Peyer's patch (tissue), 4 donors: ENCODE measurements around the gene UPF2. TPM values are rescaled to one million over a fixed set of nuclear protein-coding genes. Genes with fewer than 3 reads are reported as not detected.

Experiments used
- DNase-seq, 3 donors: peaks; one replicate each; pipeline ENCODE4 v3.0.0-alpha.2; 2017 to 2019
- H3K27ac ChIP-seq, 4 donors: fragments of 200-600 bp; sonication (generic); one replicate each; pipeline ENCODE4 v1.5.1; 2016 to 2019
- H3K27me3 ChIP-seq, 2 donors: fragments of 200-600 bp; sonication (generic); one replicate each; pipeline ENCODE4 v1.5.1; 2019
- H3K36me3 ChIP-seq, 3 donors: fragments of 200-600 bp; sonication (generic); one replicate each; pipeline ENCODE4 v1.5.1; 2016 to 2019
- H3K4me1 ChIP-seq, 4 donors: fragments of 200-600 bp; sonication (generic); one replicate each; pipeline ENCODE4 v1.5.1; 2016 to 2019
- H3K4me3 ChIP-seq, 4 donors: fragments of 200-600 bp; sonication (generic); 1 replicate in 3 of 4; 2 replicates in 1 of 4; pipeline ENCODE4 v1.5.1; 2016 to 2019; ENCODE audit warnings: mild to moderate bottlenecking in 1 of 4
- H3K9me3 ChIP-seq, 4 donors: fragments of 200-600 bp; sonication (generic); one replicate each; pipeline ENCODE4 v1.5.1; 2016 to 2019; ENCODE audit warnings: mild to moderate bottlenecking in 1 of 4
- CTCF ChIP-seq, 6 experiments: fragments of 450-650 bp in 4 of 6; fragments of 200-600 bp in 2 of 6; sonication (generic) in 1 of 6; IDR thresholded peaks; one replicate each; pipeline ENCODE4 v1.5.1; 2017 to 2019; ENCODE audit warnings: antibody characterized with exemption in 6 of 6, mild to moderate bottlenecking in 3 of 6, moderate library complexity in 1 of 6
- POLR2A ChIP-seq, 2 donors: fragments of 450-650 bp; IDR thresholded peaks; one replicate each; pipeline ENCODE4 v1.5.1; 2017; ENCODE audit warnings: antibody characterized with exemption in 2 of 2, mild to moderate bottlenecking in 2 of 2, moderate library complexity in 2 of 2
- total RNA-seq, 4 donors: library from RNA; depleted of rRNA; stranded (reverse); fragments of >200 nt; gene quantifications; one replicate each; pipeline ENCODE4 v1.1.0, GENCODE V29; 2016

Gene UPF2
- total RNA-seq, 4 donors from 2014 or later: 12.6 to 56.1 (median 21.0) TPM

- TF ChIP-seq POLR2A (IDR thresholded peaks at IDR 0.05) (no peak), CTCF (IDR thresholded peaks at IDR 0.05) (no peak)
- Histone ChIP-seq H3K4me1 (no peaks in the 10 kb centered on the region), H3K27me3 (no peaks in the 10 kb centered on the region), H3K4me3 (no peak overlapping the region), H3K36me3 (peaks cover 0 to 50% (median 0%) of the 10 kb centered on the region in 3 donors), H3K27ac (no peak overlapping the region), H3K9me3 (no peaks in the 10 kb centered on the region)
- DNase-seq: no peak
Observed at GRCh38 chr10:11934262-11934661, 108.3 kb downstream of the UPF2 start.

DNA sequence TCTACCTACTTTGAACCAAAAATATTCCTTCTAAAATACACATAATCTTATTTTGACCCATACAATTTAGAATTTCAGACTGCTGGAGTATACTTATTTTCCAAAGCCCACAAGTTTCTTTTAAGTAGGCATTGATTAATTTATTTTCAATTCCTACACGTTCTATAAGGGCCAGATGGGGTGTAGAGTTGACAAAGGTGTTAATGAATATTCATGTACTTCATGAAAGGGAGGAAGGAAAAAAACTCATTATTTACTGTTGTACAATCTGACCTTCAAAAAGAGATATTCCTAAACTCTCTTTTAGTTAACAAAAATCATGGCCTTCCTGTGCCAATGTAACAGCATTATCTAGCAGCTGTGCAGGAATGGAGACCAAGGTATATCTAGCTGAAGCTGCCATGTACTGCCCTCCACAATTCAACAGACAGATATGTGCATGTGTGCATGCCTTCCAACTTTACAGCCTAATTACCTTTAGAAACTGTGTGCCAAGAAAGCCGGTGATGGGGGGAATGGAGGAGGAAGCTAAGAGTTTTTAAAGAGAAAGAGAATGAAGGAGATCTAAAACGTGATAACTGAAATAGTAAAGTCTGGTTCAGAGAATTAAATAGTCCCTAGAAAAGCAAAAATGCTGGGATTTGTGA is 108.9 kb downstream of the UPF2 start:
- Histone ChIP-seq H3K4me1 (no peaks in the 10 kb centered on the region), H3K36me3 (peaks cover 0 to 56% (median 0%) of the 10 kb centered on the region in 3 donors), H3K4me3 (no peak overlapping the region), H3K27me3 (no peaks in the 10 kb centered on the region), H3K9me3 (no peaks in the 10 kb centered on the region), H3K27ac (no peak overlapping the region)
- TF ChIP-seq POLR2A (IDR thresholded peaks at IDR 0.05) (no peak), CTCF (IDR thresholded peaks at IDR 0.05) (no peak)
- no peak for DNase-seq

DNA sequence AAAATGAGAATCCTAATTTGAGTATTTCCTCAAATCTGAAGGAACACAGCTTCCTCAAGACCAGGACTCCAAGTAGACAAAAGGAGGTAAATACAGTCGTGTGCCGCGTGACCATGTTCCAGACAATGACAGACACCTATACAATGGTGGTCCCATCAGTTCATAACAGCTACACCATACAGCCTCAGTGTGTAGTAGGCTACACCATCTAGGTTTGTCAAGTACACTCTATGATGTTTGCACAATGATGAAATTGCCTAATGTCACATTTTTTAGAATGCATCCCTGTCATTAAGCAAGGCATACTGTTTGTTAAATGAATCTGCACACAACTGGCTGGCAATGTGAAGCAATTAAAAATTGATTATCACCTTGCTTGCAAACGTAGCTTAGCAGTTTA is 111.6 kb downstream of the UPF2 start:
- TF ChIP-seq POLR2A (IDR thresholded peaks at IDR 0.05): no peak
- no peak for TF ChIP-seq CTCF (IDR thresholded peaks at IDR 0.05)
- no peaks in the 10 kb centered on the region for H3K27me3 ChIP-seq
- no peak overlapping the region for H3K4me3 ChIP-seq
- no peaks in the 10 kb centered on the region for H3K4me1 ChIP-seq
- H3K9me3 ChIP-seq: no peaks in the 10 kb centered on the region
- peaks cover 0 to 78% (median 4%) of the 10 kb centered on the region in 3 donors for H3K36me3 ChIP-seq
- H3K27ac ChIP-seq: no peak overlapping the region
- no peak for DNase-seq

DNA sequence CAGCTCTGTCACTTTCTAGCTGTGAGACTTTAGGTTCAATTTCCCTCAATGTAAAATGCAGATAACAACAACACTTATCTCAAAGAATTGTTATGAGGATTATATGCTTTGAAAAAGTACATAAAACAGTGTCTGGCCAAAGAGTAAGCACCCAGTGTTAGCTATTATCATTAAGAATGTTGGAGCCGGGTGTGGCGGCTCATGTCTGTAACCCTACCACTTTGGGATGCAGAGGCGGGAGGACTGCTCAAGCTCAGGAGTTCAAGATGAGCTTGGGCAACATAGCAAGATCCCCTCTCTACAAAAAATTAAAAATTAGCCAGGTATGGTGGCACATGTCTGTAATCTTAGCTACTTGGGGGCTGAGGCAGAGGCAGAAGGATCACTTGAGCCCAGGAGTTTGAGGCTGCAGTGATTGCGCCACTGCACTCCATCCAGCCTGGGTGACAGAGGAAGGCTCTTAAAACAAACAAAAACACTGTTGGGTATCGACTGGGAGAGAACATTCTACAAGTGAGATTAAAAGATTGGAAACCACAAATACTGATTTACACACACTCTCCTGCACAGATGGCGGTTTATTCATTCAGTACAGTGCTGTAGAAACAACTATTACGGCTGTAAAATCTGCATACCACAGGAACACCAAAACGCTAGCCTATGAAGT is 112.2 kb downstream of the UPF2 start:
- Histone ChIP-seq H3K9me3 (no peaks in the 10 kb centered on the region), H3K36me3 (peaks cover 0 to 78% (median 4%) of the 10 kb centered on the region in 3 donors), H3K27me3 (no peaks in the 10 kb centered on the region), H3K4me3 (no peak overlapping the region), H3K27ac (no peak overlapping the region), H3K4me1 (no peaks in the 10 kb centered on the region)
- TF ChIP-seq CTCF (IDR thresholded peaks at IDR 0.05) (no peak), POLR2A (IDR thresholded peaks at IDR 0.05) (no peak)
- DNase-seq: no peak

DNA sequence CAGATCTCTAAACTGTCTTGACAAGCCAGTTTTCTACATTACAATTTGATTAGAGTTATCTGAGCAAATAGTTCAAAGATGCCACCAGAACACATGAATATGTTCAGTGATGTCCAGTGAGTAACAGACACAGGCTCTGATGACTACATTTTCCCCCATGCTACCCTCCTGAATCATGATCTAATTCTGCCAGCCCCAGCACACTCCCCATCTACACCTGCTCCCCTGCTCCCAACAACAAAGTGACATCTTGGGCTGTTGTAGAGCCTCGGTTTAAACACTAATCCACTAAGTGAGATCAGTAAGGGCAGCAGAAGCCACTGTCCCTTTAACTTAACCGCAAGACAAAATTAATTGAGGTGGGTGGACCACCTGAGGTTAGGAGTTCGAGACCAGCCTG is 114.9 kb downstream of the UPF2 start:
- H3K36me3 ChIP-seq: peaks cover 0 to 84% (median 4%) of the 10 kb centered on the region in 3 donors

More for the DNA sequence above, 114.9 kb downstream of the UPF2 start:
- Histone ChIP-seq H3K4me3 (no peak overlapping the region), H3K27ac (no peak overlapping the region), H3K9me3 (no peaks in the 10 kb centered on the region), H3K4me1 (no peaks in the 10 kb centered on the region), H3K27me3 (no peaks in the 10 kb centered on the region)
- no peak for TF ChIP-seq POLR2A (IDR thresholded peaks at IDR 0.05)
- no peak for TF ChIP-seq CTCF (IDR thresholded peaks at IDR 0.05)
- no peak for DNase-seq
